ENCODE data around the gene KIF13A. TPM values are rescaled to one million over a fixed set of nuclear protein-coding genes. Genes with fewer than 3 reads are reported as not detected.
"Not testable (repeated sequence)": the region's sequence is repeated elsewhere in the genome, so short reads cannot be mapped to it uniquely, and the experiment has no call there.

Gene KIF13A
- total RNA-seq, 2 experiments from 2014 or later: 0.17 to 0.19 TPM

GRCh38 chr6:17863901-17864754 is 123.3 kb downstream of the KIF13A start:
- CTCF ChIA-PET: no interaction called here

GRCh38 chr6:17861361-17861760 is 126.1 kb downstream of the KIF13A start:
- ChIA-PET POLR2A (no interaction called here), CTCF (no interaction called here)

More at GRCh38 chr6:17863901-17864754, 123.3 kb downstream of the KIF13A start:
- POLR2A ChIA-PET: no interaction called here

GRCh38 chr6:17859846-17860245 is 127.6 kb downstream of the KIF13A start:
- ChIA-PET POLR2A (no interaction called here), CTCF (no interaction called here)

- CTCF ChIA-PET: no interaction called here
- POLR2A ChIA-PET: no interaction called here
These were observed 128.9 kb downstream of the KIF13A start for GRCh38 chr6:17858584-17858983.

- POLR2A ChIA-PET: not testable (repeated sequence)
- CTCF ChIA-PET: interaction anchor here (1.0 kb wide), 1 partner anchor 24 kb away, joined by 3 read pairs; no protein-coding TSS in a partner anchor
These were observed 130.2 kb downstream of the KIF13A start for GRCh38 chr6:17857188-17857587.

- POLR2A ChIA-PET: no interaction called here
- CTCF ChIA-PET: interaction anchor here (1.0 kb wide), 1 partner anchor 25 kb away, joined by 3 read pairs; no protein-coding TSS in a partner anchor
These were observed 131.1 kb downstream of the KIF13A start for GRCh38 chr6:17856306-17856705.

GRCh38 chr6:17855381-17855780 is 132.1 kb downstream of the KIF13A start:
- POLR2A ChIA-PET: no interaction called here
- CTCF ChIA-PET: no interaction called here

GRCh38 chr6:17853533-17853932 is 133.9 kb downstream of the KIF13A start:
- POLR2A ChIA-PET: no interaction called here
- CTCF ChIA-PET: no interaction called here

GRCh38 chr6:17851720-17852161 is 135.7 kb downstream of the KIF13A start:
- POLR2A ChIA-PET: no interaction called here
- CTCF ChIA-PET: no interaction called here

- ChIA-PET POLR2A (no interaction called here), CTCF (no interaction called here)
These were observed 136.3 kb downstream of the KIF13A start for GRCh38 chr6:17851001-17851719.

- CTCF ChIA-PET: no interaction called here
- POLR2A ChIA-PET: no interaction called here
These were observed 137.2 kb downstream of the KIF13A start for GRCh38 chr6:17850281-17850680.

- CTCF ChIA-PET: interaction anchor here (0.5 kb wide), 1 partner anchor 26 kb away, joined by 4 read pairs; no protein-coding TSS in a partner anchor
- POLR2A ChIA-PET: no interaction called here
These were observed 140.2 kb downstream of the KIF13A start for GRCh38 chr6:17847203-17847760.

- CTCF ChIA-PET: interaction anchor here (0.5 kb wide), 1 partner anchor 25 kb away, joined by 4 read pairs; no protein-coding TSS in a partner anchor
- POLR2A ChIA-PET: no interaction called here
These were observed 140.7 kb downstream of the KIF13A start for GRCh38 chr6:17846762-17847161.

- ChIA-PET CTCF (no interaction called here), POLR2A (no interaction called here)
These were observed 141.8 kb downstream of the KIF13A start for GRCh38 chr6:17845598-17845997.

- CTCF ChIA-PET, POLR2A ChIA-PET: not testable (repeated sequence)
These were observed 142.5 kb downstream of the KIF13A start for GRCh38 chr6:17844967-17845366.

GRCh38 chr6:17842934-17843821 is 144.3 kb downstream of the KIF13A start:
- ChIA-PET POLR2A (no interaction called here), CTCF (no interaction called here)

- ChIA-PET CTCF (no interaction called here), POLR2A (no interaction called here)
These were observed 145.2 kb downstream of the KIF13A start for GRCh38 chr6:17842014-17842776.

- ChIA-PET CTCF (no interaction called here), POLR2A (no interaction called here)
These were observed 147.8 kb downstream of the KIF13A start for GRCh38 chr6:17839513-17840223.

GRCh38 chr6:17836293-17836692 is 151.1 kb downstream of the KIF13A start:
- POLR2A ChIA-PET: no interaction called here
- CTCF ChIA-PET: no interaction called here

All from activated CD8-positive, alpha-beta memory T cell treated with anti-CD3 and anti-CD28 coated beads for 36 hours (primary cell).